IPS-18a (cell line): Measurements from ENCODE around the gene POLN.

Experiments
- H3K27ac ChIP-seq: one replicate; pipeline ENCODE4 v1.5.1; 2013; ENCODE audit warnings: low read length
- H3K27me3 ChIP-seq: one replicate; pipeline ENCODE4 v1.6.1; 2013; ENCODE audit warnings: mild to moderate bottlenecking, low read length; ENCODE audit not compliant: control insufficient read depth, insufficient read depth
- H3K36me3 ChIP-seq: one replicate; pipeline ENCODE4 v1.6.1; 2013; ENCODE audit warnings: low read depth, low read length; ENCODE audit not compliant: control insufficient read depth
- H3K4me1 ChIP-seq: one replicate; pipeline ENCODE4 v1.6.1; 2013; ENCODE audit warnings: low read depth, low read length; ENCODE audit not compliant: control insufficient read depth
- H3K4me3 ChIP-seq: one replicate; pipeline ENCODE4 v1.5.1; 2013; ENCODE audit warnings: low read length
- H3K9ac ChIP-seq: one replicate; pipeline ENCODE4 v1.6.1; 2013; ENCODE audit warnings: mild to moderate bottlenecking, low read length, moderate library complexity
- H3K9me3 ChIP-seq: one replicate; pipeline ENCODE4 v1.6.1; 2013; ENCODE audit warnings: low read depth, low read length; ENCODE audit not compliant: control insufficient read depth

Gene POLN

GRCh38 chr4:2127609-2128332, 114.2 kb downstream of the POLN start:
- H3K36me3 ChIP-seq = no peaks in the 10 kb centered on the region
- no peak overlapping the region for H3K4me3 ChIP-seq
- no peaks in the 10 kb centered on the region for H3K4me1 ChIP-seq
- H3K9ac ChIP-seq = no peak overlapping the region
- no peak overlapping the region for H3K27ac ChIP-seq
- H3K27me3 ChIP-seq = no peaks in the 10 kb centered on the region
- peaks cover 2% of the 10 kb centered on the region for H3K9me3 ChIP-seq

GRCh38 chr4:2126309-2127043, 115.4 kb downstream of the POLN start:
- H3K9me3 ChIP-seq = no peaks in the 10 kb centered on the region
- H3K4me3 ChIP-seq = no peak overlapping the region
- H3K36me3 ChIP-seq = no peaks in the 10 kb centered on the region
- no peak overlapping the region for H3K27ac ChIP-seq
- no peak overlapping the region for H3K9ac ChIP-seq
- no peaks in the 10 kb centered on the region for H3K4me1 ChIP-seq
- H3K27me3 ChIP-seq = no peaks in the 10 kb centered on the region

- H3K27me3 ChIP-seq = no peaks in the 10 kb centered on the region
- H3K9me3 ChIP-seq = no peaks in the 10 kb centered on the region
- H3K4me3 ChIP-seq = no peak overlapping the region
- H3K4me1 ChIP-seq = no peaks in the 10 kb centered on the region
- no peaks in the 10 kb centered on the region for H3K36me3 ChIP-seq
- no peak overlapping the region for H3K27ac ChIP-seq
- H3K9ac ChIP-seq = no peak overlapping the region
These were observed 116.1 kb downstream of the POLN start for GRCh38 chr4:2125831-2126230.

- Histone ChIP-seq H3K9me3 (no peaks in the 10 kb centered on the region), H3K36me3 (no peaks in the 10 kb centered on the region), H3K27me3 (no peaks in the 10 kb centered on the region), H3K4me3 (no peak overlapping the region), H3K9ac (no peak overlapping the region), H3K27ac (no peak overlapping the region), H3K4me1 (no peaks in the 10 kb centered on the region)
These were observed 116.9 kb downstream of the POLN start for GRCh38 chr4:2125023-2125422.

- no peak overlapping the region for H3K9ac ChIP-seq
- no peaks in the 10 kb centered on the region for H3K9me3 ChIP-seq
- no peaks in the 10 kb centered on the region for H3K27me3 ChIP-seq
- H3K4me1 ChIP-seq = no peaks in the 10 kb centered on the region
- no peak overlapping the region for H3K4me3 ChIP-seq
- no peak overlapping the region for H3K27ac ChIP-seq
- H3K36me3 ChIP-seq = no peaks in the 10 kb centered on the region
These were observed 125.1 kb downstream of the POLN start for GRCh38 chr4:2116687-2117400.

GRCh38 chr4:2105559-2105958, 136.4 kb downstream of the POLN start:
- H3K27ac ChIP-seq = no peak overlapping the region
- no peaks in the 10 kb centered on the region for H3K36me3 ChIP-seq
- no peaks in the 10 kb centered on the region for H3K27me3 ChIP-seq
- H3K4me1 ChIP-seq = no peaks in the 10 kb centered on the region
- H3K4me3 ChIP-seq = no peak overlapping the region
- no peak overlapping the region for H3K9ac ChIP-seq
- no peaks in the 10 kb centered on the region for H3K9me3 ChIP-seq

GRCh38 chr4:2104556-2105345, 137.2 kb downstream of the POLN start:
- Histone ChIP-seq H3K4me1 (no peaks in the 10 kb centered on the region), H3K4me3 (no peak overlapping the region), H3K9me3 (no peaks in the 10 kb centered on the region), H3K27ac (no peak overlapping the region), H3K36me3 (no peaks in the 10 kb centered on the region), H3K9ac (no peak overlapping the region), H3K27me3 (no peaks in the 10 kb centered on the region)

- Histone ChIP-seq H3K27ac (no peak overlapping the region), H3K27me3 (no peaks in the 10 kb centered on the region), H3K4me1 (no peaks in the 10 kb centered on the region), H3K36me3 (no peaks in the 10 kb centered on the region), H3K9me3 (no peaks in the 10 kb centered on the region), H3K9ac (no peak overlapping the region), H3K4me3 (no peak overlapping the region)
These were observed 137.9 kb downstream of the POLN start for GRCh38 chr4:2103843-2104547.

GRCh38 chr4:2103127-2103842, 138.6 kb downstream of the POLN start:
- Histone ChIP-seq H3K4me3 (no peak overlapping the region), H3K9me3 (no peaks in the 10 kb centered on the region), H3K27me3 (no peaks in the 10 kb centered on the region), H3K27ac (no peak overlapping the region), H3K4me1 (no peaks in the 10 kb centered on the region), H3K9ac (no peak overlapping the region), H3K36me3 (no peaks in the 10 kb centered on the region)

- no peak overlapping the region for H3K9ac ChIP-seq
- H3K27ac ChIP-seq = no peak overlapping the region
- H3K4me3 ChIP-seq = no peak overlapping the region
- no peaks in the 10 kb centered on the region for H3K36me3 ChIP-seq
- H3K27me3 ChIP-seq = no peaks in the 10 kb centered on the region
- H3K4me1 ChIP-seq = no peaks in the 10 kb centered on the region
- H3K9me3 ChIP-seq = no peaks in the 10 kb centered on the region
These were observed 139.7 kb downstream of the POLN start for GRCh38 chr4:2102045-2102883.
